Activated CD8-positive, alpha-beta memory T cell treated with anti-CD3 and anti-CD28 coated beads for 4 hours (primary cell): ENCODE measurements around the gene ARVCF.

ENCODE experiments used
- DNase-seq, 2 donors: peaks; one replicate each; pipeline ENCODE4 v3.0.0-alpha.2; 2020; ENCODE audit warnings: low read depth in 2 of 2

Gene ARVCF

DNA sequence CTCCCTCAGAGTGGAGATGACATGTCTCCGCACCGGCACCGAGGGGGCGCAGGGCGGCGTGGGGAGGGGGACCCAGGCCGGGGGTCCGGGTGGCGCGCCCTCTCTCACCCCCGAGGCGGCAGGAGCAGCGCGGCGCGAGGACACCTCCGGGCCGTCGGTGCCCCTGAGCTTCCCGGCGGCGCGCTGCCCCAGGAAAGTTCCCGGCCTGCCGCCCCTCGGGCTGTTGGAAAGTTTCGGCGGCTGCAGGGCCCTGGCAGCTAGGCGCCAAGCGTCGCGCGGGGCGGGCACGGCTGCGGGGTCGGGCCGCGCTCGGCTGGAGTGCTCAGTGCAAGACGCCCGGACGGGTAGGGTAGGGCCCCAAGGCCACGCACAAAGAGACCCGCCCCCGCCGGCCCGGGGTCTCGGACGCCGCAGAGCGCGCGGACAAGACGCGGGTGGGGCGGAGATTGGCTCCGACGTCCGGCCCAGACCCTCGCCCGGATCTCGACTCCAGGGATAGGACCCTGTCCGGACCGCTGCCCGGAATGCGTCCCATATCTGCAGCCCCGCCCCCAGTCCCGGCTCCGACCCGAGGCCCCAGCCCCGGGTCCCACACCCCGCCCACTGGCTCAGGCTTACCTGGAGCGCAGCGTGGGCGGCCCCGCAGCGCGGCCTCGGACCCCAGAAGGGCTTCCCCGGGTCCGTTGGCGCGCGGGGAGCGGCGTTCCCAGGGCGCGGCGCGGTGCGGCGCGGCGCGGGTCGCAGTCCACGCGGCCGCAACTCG, 471 bp downstream of the ARVCF start:
- DNase-seq, result no peak

DNA sequence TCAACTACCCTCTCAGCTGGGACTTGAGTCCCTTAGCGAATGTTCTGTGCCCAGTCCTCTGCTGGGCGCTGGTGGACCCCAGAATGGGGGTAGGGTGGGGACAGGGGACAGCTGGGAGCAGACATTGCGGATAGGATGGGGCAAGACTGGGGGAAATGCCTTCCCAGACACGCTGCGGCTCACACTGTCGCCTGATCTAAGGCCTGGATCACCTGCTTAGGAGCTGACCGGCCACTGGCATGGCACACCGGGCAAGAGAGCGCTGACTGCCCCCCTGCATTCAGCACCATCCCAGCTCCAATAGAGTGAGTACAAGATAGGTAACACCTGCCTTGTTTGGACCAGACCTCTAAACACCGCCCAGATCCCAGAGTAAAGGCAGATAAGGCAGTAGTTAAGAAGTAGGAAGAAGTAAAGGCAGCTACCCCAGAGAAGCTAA, 1.4 kb downstream of the ARVCF start:
- no peak for DNase-seq

DNA sequence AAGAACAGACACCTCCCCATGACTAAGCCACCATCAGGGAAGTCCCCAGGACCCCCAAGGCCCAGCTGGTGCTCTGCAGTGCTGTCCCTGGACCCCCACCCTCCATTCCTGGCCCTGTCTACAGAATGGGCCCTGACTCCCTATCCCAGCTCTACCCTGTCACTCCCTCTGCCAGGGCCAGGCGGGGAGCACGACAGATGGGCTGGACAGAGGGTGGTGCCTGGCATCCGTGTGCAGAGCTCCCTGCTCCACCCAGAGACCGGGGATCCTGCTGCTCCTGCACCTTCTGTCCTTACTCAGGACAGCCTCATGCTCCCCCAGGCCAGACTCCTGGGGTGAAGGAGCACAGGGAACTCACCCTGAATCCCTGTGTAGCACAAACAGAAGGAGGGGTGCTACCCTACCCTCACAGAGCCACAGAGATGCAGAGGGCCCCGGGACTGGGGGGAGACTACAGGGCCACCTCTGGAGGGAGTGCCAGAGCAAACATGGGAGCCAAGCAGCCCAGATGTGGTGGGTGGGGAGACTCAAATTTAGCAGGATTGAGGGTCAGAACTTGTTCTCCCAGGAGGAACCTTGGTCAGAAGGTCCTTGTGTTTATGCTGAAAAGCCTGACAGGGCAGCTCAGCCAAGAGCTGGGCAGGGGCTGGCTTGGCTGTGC, 2.0 kb downstream of the ARVCF start:
- no peak for DNase-seq

DNA sequence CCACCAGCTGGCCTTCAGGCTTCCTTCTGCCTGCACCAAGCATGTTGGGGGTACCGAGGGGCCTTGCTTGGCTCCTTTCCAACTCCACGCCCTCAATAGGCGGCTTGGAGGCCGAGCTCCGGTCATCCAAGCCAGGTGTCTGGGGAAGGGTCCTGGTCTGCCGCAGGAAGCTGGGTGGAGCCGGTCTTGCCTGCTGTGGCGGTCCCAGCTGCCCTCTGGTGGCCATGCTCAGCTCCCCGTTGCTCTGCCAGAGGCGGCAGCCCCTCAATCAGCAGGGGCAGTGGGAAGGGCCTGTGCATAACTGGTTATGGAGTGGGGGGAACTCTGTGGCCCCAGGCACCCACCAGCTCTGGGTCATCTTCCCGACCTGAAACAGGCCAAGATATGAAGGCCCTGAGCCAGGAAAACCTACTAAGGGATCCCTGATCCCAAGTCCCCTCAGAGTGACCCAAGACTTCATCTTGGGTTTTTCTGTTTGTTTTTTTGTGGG, 3.2 kb downstream of the ARVCF start:
- DNase-seq, result no peak

DNA sequence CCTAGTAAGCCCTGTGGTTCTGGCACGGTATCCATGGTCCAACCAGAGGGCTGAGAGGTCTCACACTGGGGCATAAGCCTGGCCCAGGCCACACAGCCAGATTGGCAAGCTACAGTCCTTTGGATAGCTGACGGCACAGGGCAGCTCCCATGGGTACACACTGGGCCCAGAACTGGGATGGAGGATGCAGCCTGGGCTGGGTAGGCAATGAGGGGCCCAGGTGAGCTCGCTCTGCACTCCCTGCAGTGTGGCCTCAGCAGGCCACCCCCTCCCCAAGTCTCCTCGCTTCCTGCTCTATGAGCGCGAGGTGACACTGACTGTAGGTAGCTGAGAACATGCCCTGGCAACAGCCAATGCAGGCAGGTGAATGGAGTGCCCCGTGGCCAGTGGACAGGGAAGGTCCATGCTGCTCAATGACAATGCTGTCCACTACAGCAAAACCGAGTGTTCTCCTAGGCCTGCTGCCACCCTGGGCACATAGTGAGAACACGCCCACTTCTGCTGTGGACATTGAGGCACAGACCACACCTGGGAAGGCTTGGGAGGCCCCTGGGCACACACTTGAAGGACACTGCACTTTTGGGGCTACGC, 3.8 kb downstream of the ARVCF start:
- DNase-seq, result no peak

DNA sequence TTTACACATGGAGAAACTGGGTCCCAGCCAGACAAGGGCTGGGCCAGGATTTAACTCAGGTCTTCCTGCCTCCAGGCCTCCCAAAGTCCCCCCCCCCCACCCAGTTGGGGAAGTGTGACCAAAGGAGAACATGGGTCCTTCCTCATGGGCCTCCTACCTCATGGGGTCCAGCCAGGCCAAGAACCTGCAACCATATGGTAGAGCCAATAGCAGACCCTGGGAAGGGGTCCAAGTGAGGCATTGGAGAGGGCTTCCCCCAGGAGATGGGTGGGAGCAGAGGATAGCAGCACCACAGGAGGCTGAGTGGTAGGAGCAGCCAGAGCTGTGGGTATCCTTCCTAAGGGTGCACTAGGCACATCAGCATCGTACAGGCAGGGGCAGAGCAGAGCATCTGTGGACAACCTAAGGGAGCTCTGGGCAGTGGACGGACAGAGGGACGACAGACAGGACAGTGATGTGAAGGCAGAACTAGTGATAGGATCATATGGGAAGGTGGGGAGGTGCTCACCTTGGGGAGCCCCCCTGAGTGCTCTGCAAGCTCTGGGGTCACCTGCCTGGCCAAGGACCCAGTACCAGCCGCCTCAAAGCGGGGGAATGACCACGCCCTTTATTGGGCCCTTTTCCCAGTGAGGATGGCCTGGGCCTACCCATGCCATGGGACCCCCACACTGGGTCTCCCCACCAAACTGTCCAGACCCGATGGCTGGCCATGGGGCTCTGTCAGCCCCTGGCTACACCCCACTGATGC, 4.5 kb downstream of the ARVCF start:
- DNase-seq, result no peak

DNA sequence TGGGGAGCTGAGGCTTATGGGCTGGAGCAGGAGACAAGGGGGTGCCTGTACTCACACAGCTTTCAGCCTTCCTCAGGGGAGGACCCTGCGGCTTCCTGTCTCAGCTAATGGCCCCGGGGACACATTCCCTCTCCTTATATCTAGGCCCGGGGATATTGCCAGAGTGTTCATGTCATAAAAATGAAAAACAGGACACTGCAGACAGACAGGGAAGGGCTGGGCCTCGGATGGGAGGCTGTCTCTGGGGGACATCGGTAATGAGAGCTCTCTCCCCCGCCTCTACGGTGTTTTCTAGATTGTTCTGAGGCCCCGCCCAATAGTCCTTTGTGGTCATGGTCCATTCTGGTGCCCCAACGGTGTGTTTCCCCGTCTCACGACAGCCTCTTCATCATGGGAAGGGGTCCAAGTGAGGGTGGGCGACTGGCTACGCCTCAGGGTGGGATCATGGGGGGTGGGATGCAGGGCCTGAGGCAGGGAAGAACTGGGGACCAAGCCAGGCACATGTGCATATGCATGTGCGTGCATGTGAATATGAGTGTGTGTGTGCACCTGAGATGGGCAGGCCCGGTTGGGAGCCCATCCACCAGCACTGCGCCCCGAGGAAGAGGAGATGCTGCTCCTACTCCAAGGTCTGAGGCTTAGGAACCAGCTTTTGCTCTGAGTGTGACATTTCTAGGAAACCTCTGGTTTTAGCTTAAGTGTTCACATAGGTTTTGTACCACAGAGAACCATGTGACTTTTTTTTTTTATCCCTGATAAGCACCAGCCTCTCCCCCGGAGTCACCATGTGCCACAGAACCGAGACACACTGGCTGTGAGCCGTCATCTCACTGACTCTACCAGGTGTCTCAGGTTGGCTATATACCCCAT, 5.3 kb downstream of the ARVCF start:
- DNase-seq, result no peak

DNA sequence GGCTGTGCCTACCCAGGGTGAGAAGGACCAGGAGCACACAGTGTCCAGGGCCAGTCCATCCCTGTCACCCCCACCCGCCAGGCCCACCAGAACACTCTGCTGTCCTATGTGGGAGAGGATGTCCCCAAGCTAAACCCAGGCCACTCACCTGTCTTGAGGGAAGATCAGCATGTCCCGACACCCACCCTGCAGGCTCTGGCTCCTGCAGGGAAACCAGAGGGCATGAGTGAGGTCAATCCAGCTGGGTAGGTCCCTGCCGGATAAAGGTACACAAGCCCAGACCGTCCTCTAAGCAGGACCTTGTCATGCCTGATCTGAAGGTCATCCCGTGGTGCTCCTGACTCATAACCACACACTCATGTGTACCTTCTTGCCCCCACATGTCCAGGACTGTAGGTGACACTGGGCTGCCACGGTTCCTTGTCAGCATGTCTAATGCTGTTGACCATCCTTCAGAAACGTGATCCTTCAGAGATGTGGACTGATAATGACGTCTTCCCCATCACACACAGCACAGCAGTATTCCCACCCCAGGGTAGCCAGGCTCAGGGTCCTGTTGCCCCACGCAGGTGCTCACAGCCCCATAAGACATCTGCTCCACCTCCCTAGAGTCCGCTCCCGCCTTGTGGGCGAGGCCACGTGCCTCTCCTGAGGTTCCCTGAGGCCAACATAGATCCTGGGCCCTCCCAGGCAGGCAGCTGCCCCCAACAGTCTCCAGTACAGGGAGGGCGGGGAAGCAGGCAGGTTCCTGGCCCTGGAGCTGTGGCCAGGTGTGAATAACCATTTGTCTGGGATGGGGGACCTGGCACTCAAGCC, 6.1 kb downstream of the ARVCF start:
- no peak for DNase-seq

DNA sequence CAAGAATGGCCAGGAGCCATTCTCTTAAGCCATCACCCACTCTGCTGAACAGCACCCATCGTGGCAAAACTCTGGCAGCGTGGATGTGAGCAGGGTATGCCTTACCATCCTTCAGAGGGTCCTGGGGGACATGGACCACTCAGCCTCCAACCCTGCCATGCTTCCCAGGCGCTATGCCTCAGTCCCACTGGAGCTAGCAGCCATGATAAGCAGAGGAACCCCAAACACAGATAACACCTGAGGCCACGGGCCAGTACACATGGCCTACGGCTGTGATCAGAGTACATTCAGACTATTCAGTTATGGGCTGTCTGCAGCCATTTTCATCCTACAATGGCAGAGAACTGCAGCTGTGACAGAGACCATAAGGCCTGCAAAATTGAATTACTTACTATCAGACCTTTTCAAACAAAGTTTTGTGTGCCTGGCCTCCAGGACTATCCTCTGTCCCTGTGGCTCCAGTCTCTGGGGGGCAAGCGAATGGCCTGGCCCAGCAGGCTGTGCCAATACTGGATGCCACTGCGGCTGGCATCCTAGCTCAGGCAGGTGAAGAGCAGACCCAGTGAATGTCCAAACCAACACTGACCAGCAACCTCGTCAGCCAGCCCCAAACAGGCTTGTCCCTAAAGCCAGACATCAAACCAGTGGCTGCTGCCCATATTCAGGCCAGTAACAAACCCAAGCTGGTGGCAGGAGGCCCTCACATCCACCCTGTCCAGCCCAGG, 6.9 kb downstream of the ARVCF start:
- DNase-seq, result no peak

DNA sequence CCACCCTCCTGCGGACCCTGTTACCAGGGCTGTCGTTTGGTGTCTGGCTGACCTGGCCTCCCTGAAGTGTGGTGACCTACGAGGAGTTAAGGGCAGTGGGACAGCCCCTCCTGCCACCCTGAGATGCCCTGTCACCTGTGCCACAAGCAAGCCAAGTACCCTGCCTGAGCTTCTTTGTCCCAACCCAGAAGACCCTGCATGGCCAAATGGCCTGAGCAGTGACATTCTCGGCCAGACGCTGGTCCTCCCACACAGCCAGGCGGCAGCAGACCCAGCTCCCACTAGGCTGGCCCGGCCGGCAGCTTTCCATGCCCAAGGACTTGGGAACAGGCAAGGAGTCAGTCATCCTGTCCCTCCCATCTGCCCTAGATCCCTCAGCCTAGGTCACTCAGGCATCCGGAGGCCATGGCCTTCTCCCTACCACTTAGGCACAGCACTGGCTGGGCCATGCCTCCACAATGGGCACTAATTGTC, 7.6 kb downstream of the ARVCF start:
- no peak for DNase-seq

DNA sequence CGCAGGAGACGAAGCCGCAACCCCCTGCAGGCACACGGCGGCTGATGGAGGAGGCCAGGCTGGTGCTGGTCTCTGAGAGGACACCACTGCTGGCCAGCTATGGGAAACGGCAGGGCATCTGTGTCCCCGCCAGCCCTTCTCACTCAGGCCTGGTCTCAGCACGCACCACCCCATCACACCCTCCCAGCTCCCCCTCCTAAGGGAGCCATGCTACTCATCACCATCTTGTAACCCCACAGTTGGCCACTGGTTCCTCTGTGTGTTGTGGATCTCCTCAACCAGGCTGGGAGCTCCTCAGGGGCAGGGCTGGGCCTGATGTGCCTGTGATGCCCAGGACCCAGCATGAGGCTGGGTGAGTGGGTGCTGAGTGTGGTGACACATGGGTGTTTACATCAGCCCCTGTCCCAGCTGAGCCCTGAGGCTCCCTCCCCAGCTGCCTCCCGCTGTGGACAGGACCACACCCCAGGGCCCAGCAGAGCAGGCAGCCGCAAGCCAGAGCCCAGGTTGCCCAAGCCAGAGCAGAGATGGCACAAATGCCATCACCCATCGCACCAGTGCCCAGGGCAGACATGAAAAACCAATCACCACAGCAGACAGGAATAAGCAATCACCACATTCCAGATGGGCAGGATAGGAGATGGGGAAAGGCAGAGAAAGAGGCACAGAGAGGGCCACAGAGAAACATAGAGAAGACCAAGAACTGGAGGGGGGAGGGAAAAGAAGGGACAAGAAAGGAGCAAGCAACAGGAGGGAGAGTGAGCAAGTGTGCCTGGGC, 8.2 kb downstream of the ARVCF start:
- DNase-seq, result no peak

DNA sequence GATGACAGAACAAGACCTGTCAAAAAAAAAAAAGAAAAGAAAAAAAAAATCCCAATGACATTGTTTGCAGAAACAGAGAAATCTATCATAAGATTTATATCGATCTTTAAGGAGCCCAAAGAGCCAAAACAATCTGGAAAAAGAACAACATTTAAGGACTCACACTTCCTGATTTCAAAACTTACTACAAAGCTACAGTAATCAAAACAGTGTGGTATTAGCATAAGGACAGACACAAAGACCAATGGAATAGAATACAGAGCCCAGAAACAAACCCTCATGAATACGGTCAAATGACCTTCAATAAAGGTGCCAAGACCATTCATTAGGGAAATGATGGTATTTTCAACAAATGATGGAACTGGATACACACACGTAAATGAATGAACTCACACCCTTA, 12.2 kb downstream of the ARVCF start:
- no peak for DNase-seq

DNA sequence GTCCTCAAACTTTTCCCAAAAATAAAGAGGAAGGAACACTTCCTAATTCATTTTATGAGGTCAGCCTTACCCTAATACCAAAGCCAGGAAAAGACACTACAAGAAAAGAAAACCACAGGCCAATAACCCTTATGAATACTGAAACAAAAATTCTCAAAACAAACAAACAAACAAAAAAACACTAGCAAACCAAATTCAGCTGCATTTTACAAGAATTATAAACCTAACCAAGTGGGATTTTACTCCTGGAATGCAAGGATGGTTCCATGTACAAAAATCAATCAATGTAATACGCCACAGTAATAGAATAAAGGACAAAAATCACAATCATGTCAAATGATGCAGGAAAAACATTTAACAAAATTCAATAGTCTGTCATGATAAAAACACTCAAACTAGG, 13.3 kb downstream of the ARVCF start:
- DNase-seq, result no peak

DNA sequence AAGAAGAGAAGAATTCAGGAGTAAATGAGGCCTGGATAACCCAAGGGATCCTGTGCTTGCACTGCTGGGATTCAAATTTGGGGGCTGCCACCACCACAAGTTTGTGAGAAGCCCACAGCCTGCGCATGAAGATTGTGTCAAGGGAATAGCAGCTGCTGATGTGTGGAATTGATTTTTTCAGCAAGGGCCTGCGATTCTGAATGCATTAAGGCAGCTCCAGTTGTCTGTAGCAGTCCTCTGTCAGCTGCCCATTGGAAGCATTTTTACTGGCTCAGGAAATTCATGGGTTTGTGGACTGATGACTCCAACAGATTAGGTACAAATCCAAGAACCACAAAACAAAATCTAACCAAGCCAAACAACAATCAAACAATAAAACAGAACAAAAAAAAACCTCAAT, 14.0 kb downstream of the ARVCF start:
- DNase-seq, result no peak

DNA sequence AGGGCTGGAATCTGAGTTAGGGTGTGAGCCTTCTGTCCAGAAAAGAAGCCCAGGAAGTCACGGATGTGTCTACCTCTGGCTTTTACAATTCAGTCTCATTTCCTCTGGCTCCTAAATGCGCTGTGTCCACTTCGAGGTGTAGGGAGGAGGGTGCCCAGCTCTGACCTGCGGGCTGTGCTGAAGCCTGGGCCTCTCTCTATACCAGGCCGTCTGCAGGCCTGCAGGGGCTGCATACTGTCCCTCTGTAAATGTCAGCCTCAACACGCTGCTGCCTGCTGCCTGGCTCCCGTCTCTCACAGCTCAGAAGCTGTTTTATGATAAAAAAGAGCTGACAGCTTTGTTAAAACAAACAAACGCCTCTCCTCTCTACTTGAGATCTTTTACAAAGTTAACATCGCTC, 14.5 kb downstream of the ARVCF start:
- DNase-seq, result no peak

DNA sequence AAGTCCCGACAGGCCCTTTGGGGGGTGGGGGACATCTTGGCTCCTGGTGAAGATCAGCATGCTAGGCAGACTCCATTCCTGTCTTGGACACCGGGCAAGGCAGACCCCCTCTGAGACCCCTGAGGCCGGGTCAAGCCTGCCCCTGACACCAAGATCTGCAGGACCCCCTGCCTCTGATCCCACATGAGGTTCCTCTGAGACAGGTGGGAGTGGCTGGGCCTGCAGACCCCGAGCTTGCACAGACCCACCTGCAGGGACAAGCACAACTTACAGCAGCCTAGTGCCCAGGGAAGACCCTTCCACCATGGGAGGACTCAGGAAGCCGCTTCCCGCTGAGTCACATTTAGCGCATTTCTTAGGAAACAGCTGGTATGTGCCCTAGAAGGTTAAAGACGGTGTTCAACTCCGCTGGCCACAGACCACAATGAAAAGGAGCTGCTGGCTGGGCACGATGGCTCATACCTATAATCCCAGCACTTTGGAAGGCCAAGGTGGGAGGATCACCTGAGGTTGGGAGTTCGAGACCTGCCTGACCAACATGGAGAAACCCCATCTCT, 15.5 kb downstream of the ARVCF start:
- DNase-seq, result no peak

DNA sequence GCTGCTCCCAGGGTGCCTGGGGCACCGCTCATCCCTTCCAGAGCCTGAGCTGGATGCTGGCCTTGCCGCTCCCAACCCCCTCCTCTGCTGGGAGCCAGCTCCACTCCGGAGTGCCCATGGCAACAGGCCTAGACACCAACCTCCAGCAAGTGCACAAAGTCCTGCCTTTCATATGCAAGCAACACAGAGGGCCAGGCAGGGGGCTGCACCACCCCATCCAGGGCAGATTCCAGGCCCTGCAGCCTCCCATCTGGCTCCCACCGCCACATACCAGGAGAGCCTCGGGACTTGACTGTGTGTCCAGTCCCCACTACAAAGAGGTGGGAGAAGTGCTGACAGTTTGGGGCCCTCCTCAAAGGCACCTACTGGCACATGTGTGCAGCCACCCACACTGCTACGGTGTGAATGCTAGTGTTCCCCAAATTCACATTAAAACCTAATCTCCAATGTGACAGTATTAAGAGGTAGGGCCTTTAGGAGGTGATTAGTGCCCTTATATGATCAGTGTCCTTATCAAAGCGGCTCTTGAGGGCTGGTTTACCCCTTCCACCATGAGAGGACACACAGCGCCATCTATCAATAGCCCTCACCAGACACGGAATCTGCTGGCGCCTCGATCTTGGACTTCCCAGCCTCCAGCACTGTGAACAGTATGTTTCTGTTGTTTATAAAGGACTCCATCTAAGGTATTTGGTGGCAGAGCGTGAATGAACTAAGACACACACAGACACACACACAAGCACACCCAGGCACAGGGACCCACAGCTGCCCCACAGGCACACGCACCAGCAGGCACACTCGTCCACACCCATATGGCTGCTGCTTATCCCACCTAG, 16.2 kb downstream of the ARVCF start:
- no peak for DNase-seq
